ENCODE results near the gene TARP.

The TARP gene

GRCh38 chr7:38321050-38321449, 47.6 kb upstream of the TARP start:
- Mint-ChIP-seq H3K36me3 (ENCODE audit: unreplicated experiment) (no peaks in the 10 kb centered on the region), H3K9me3 (ENCODE audit: unreplicated experiment) (no peaks in the 10 kb centered on the region), H3K4me1 (ENCODE audit: low read depth, unreplicated experiment) (peaks cover 11% of the 10 kb centered on the region), H3K27me3 (ENCODE audit: unreplicated experiment) (no peaks in the 10 kb centered on the region), H3K4me3 (ENCODE audit: unreplicated experiment) (no peak overlapping the region), H3K27ac (ENCODE audit: unreplicated experiment) (no peak overlapping the region)
- TF ChIP-seq CTCF (IDR thresholded peaks at IDR 0.05; ENCODE audit: partially characterized antibody, unreplicated experiment), result no peak
- DNase-seq, result no peak

- TF ChIP-seq CTCF (IDR thresholded peaks at IDR 0.05; ENCODE audit: partially characterized antibody, unreplicated experiment), result no peak
- peaks cover 11% of the 10 kb centered on the region for H3K4me1 Mint-ChIP-seq (ENCODE audit: low read depth, unreplicated experiment)
- H3K36me3 Mint-ChIP-seq (ENCODE audit: unreplicated experiment), result no peaks in the 10 kb centered on the region
- DNase-seq, result no peak
- H3K27me3 Mint-ChIP-seq (ENCODE audit: unreplicated experiment), result no peaks in the 10 kb centered on the region
- H3K4me3 Mint-ChIP-seq (ENCODE audit: unreplicated experiment), result no peak overlapping the region
- peaks cover 2% of the 10 kb centered on the region for H3K9me3 Mint-ChIP-seq (ENCODE audit: unreplicated experiment)
- H3K27ac Mint-ChIP-seq (ENCODE audit: unreplicated experiment), result no peak overlapping the region
Observed at GRCh38 chr7:38319873-38320272, 46.4 kb upstream of the TARP start.

GRCh38 chr7:38318803-38319416, 45.5 kb upstream of the TARP start:
- peak; percentile 34 for TF ChIP-seq CTCF (IDR thresholded peaks at IDR 0.05; ENCODE audit: partially characterized antibody, unreplicated experiment)
- peaks cover 11% of the 10 kb centered on the region for H3K4me1 Mint-ChIP-seq (ENCODE audit: low read depth, unreplicated experiment)
- no peaks in the 10 kb centered on the region for H3K36me3 Mint-ChIP-seq (ENCODE audit: unreplicated experiment)
- H3K27me3 Mint-ChIP-seq (ENCODE audit: unreplicated experiment), result no peaks in the 10 kb centered on the region
- DNase-seq, result peak; percentile 27
- peaks cover 2% of the 10 kb centered on the region for H3K9me3 Mint-ChIP-seq (ENCODE audit: unreplicated experiment)
- H3K27ac Mint-ChIP-seq (ENCODE audit: unreplicated experiment), result peak overlapping the region; percentile 52
- H3K4me3 Mint-ChIP-seq (ENCODE audit: unreplicated experiment), result no peak overlapping the region

- no peak for TF ChIP-seq CTCF (IDR thresholded peaks at IDR 0.05; ENCODE audit: partially characterized antibody, unreplicated experiment)
- peaks cover 11% of the 10 kb centered on the region for H3K4me1 Mint-ChIP-seq (ENCODE audit: low read depth, unreplicated experiment)
- no peak for DNase-seq
- no peak overlapping the region for H3K4me3 Mint-ChIP-seq (ENCODE audit: unreplicated experiment)
- peaks cover 2% of the 10 kb centered on the region for H3K9me3 Mint-ChIP-seq (ENCODE audit: unreplicated experiment)
- no peak overlapping the region for H3K27ac Mint-ChIP-seq (ENCODE audit: unreplicated experiment)
- H3K27me3 Mint-ChIP-seq (ENCODE audit: unreplicated experiment), result no peaks in the 10 kb centered on the region
- H3K36me3 Mint-ChIP-seq (ENCODE audit: unreplicated experiment), result no peaks in the 10 kb centered on the region
Observed at GRCh38 chr7:38318241-38318640, 44.8 kb upstream of the TARP start.

- no peak for DNase-seq
- peaks cover 2% of the 10 kb centered on the region for H3K9me3 Mint-ChIP-seq (ENCODE audit: unreplicated experiment)
- peaks cover 11% of the 10 kb centered on the region for H3K4me1 Mint-ChIP-seq (ENCODE audit: low read depth, unreplicated experiment)
- H3K27me3 Mint-ChIP-seq (ENCODE audit: unreplicated experiment), result no peaks in the 10 kb centered on the region
- H3K27ac Mint-ChIP-seq (ENCODE audit: unreplicated experiment), result no peak overlapping the region
- no peak for TF ChIP-seq CTCF (IDR thresholded peaks at IDR 0.05; ENCODE audit: partially characterized antibody, unreplicated experiment)
- H3K4me3 Mint-ChIP-seq (ENCODE audit: unreplicated experiment), result no peak overlapping the region
- H3K36me3 Mint-ChIP-seq (ENCODE audit: unreplicated experiment), result no peaks in the 10 kb centered on the region
Observed at GRCh38 chr7:38317515-38317914, 44.1 kb upstream of the TARP start.
